ENCODE results near the gene OPN3. TPM values are rescaled to one million over a fixed set of nuclear protein-coding genes. Genes with fewer than 3 reads are reported as not detected.

Gene OPN3
- total RNA-seq, 4 donors from 2014 or later: 5.3 to 12.4 (median 8.0) TPM

- no peaks in the 10 kb centered on the region for H3K9me3 ChIP-seq
- H3K27me3 ChIP-seq: no peaks in the 10 kb centered on the region
- TF ChIP-seq POLR2A (IDR thresholded peaks at IDR 0.05; ENCODE audit: low read depth): no peak
- 87% methylated on average over 4 of the region's 4 CpGs for WGBS
- DNase-seq (ENCODE audit: extremely low spot score): no peak
- intact Hi-C loops (cut with DNase I): no loop called here
- peaks cover 2 to 35% (median 28%) of the 10 kb centered on the region in 4 donors for H3K4me1 ChIP-seq
- no peak overlapping the region for H3K4me3 ChIP-seq
- H3K27ac ChIP-seq (replicated peaks in 1 of 4): no peak overlapping the region
- H3K36me3 ChIP-seq: peaks cover 0 to 9% (median 0%) of the 10 kb centered on the region in 4 donors
Measured at GRCh38 chr1:241635556-241636152, 4.5 kb downstream of the OPN3 start.

GRCh38 chr1:241632987-241633386, 7.2 kb downstream of the OPN3 start:
- peaks cover 0 to 9% (median 0%) of the 10 kb centered on the region in 4 donors for H3K36me3 ChIP-seq
- H3K4me3 ChIP-seq: no peak overlapping the region
- 96% methylated on average over 3 of the region's 3 CpGs for WGBS
- TF ChIP-seq CTCF (IDR thresholded peaks at IDR 0.05): no peak
- no peak for TF ChIP-seq POLR2A (IDR thresholded peaks at IDR 0.05; ENCODE audit: low read depth)
- TF ChIP-seq POLR2AphosphoS5 (IDR thresholded peaks at IDR 0.05): no peak
- no peak for TF ChIP-seq EP300 (IDR thresholded peaks at IDR 0.05)
- no peak overlapping the region for H3K27ac ChIP-seq (replicated peaks in 1 of 4)
- H3K27me3 ChIP-seq: no peaks in the 10 kb centered on the region
- intact Hi-C loops (cut with DNase I): no loop called here
- H3K9me3 ChIP-seq: no peaks in the 10 kb centered on the region
- H3K4me1 ChIP-seq: peaks cover 0 to 18% (median 11%) of the 10 kb centered on the region in 4 donors
- no peak for DNase-seq (ENCODE audit: extremely low spot score)

GRCh38 chr1:241631674-241632073, 8.5 kb downstream of the OPN3 start:
- DNase-seq (ENCODE audit: extremely low spot score): no peak
- Histone ChIP-seq H3K36me3 (peaks cover 0 to 9% (median 0%) of the 10 kb centered on the region in 4 donors), H3K4me3 (no peak overlapping the region), H3K9me3 (no peaks in the 10 kb centered on the region), H3K4me1 (peaks cover 0 to 5% (median 2%) of the 10 kb centered on the region in 4 donors), H3K27me3 (no peaks in the 10 kb centered on the region), H3K27ac (replicated peaks in 1 of 4) (no peak overlapping the region)
- intact Hi-C loops (cut with DNase I): no loop called here
- TF ChIP-seq POLR2AphosphoS5 (IDR thresholded peaks at IDR 0.05) (no peak), CTCF (IDR thresholded peaks at IDR 0.05) (no peak), EP300 (IDR thresholded peaks at IDR 0.05) (no peak)
- WGBS: 88% methylated on average over 5 of the region's 5 CpGs

GRCh38 chr1:241630899-241631298, 9.3 kb downstream of the OPN3 start:
- no peak for TF ChIP-seq POLR2A (IDR thresholded peaks at IDR 0.05; ENCODE audit: low read depth)
- TF ChIP-seq EP300 (IDR thresholded peaks at IDR 0.05): no peak
- no peak for TF ChIP-seq POLR2AphosphoS5 (IDR thresholded peaks at IDR 0.05)
- TF ChIP-seq CTCF (IDR thresholded peaks at IDR 0.05): no peak
- H3K4me3 ChIP-seq: no peak overlapping the region
- intact Hi-C loops (cut with DNase I): no loop called here
- peaks cover 0 to 9% (median 0%) of the 10 kb centered on the region in 4 donors for H3K36me3 ChIP-seq
- no peaks in the 10 kb centered on the region for H3K9me3 ChIP-seq
- H3K4me1 ChIP-seq: no peaks in the 10 kb centered on the region
- no peak overlapping the region for H3K27ac ChIP-seq (replicated peaks in 1 of 4)
- DNase-seq (ENCODE audit: extremely low spot score): no peak
- no peaks in the 10 kb centered on the region for H3K27me3 ChIP-seq
- WGBS: 99% methylated on average over 2 of the region's 2 CpGs

- intact Hi-C loops (cut with DNase I): no loop called here
Measured at GRCh38 chr1:241630476-241630875, 9.7 kb downstream of the OPN3 start.

More at GRCh38 chr1:241630476-241630875, 9.7 kb downstream of the OPN3 start:
- Histone ChIP-seq H3K27ac (replicated peaks in 1 of 4) (no peak overlapping the region), H3K27me3 (no peaks in the 10 kb centered on the region), H3K36me3 (peaks cover 0 to 9% (median 0%) of the 10 kb centered on the region in 4 donors), H3K4me1 (no peaks in the 10 kb centered on the region), H3K9me3 (no peaks in the 10 kb centered on the region), H3K4me3 (no peak overlapping the region)
- TF ChIP-seq CTCF (IDR thresholded peaks at IDR 0.05): no peak
- WGBS: 88% methylated on average over 1 of the region's 1 CpG
- DNase-seq (ENCODE audit: extremely low spot score): no peak
